K562 (cell line): Measurements from ENCODE around the gene DENND4C. TPM values are rescaled to one million over a fixed set of nuclear protein-coding genes. Genes with fewer than 3 reads are reported as not detected.

Experiments used
- ATAC-seq: fragments of 200-7000 bp; cut with Tn5 transposase; 3 replicates; pipeline ENCODE4 v1.9.1; 2020; ENCODE audit warnings: moderate library complexity
- BruUV-seq: library from RNA; stranded (reverse); fragments of 400-500 nt; replicated peaks from 2 replicates; lab custom pipeline; 2021; lab: Mats Ljungman, UMichigan
- CTCF ChIA-PET: fragments of 300-600 bp; formaldehyde crosslinking; extraction: SDS; loops from one replicate; lab custom pipeline; 2021; ENCODE audit warnings: low intra/inter-chr PET ratio; lab: Yijun Ruan, JAX
- POLR2A ChIA-PET: fragments of 300-600, 350-650 bp; sonication (Branson Sonifier 250); formaldehyde crosslinking; extraction: SDS; loops from one replicate; lab custom pipeline; 2021; ENCODE audit warnings: antibody characterized with exemption, inconsistent platforms; lab: Yijun Ruan, JAX
- DNase-seq, 4 experiments: peaks; one replicate each; pipeline versions ENCODE4 v3.0.0 to v3.0.0-alpha.2; 2011 to 2018; ENCODE audit warnings: low spot score in 3 of 4, mixed read lengths in 3 of 4; ENCODE audit errors: extremely low read depth in 1 of 4
- FAIRE-seq: peaks from 2 replicates; lab custom pipeline; 2011; peaks lifted over from hg19 to GRCh38; lab: Jason Lieb, UNC
- H2AFZ ChIP-seq: 2 replicates; pipeline ENCODE4 v1.6.0; 2011; ENCODE audit warnings: low read depth, low read length, control low read depth, inconsistent platforms
- H3K27ac ChIP-seq: fragments of 200-600 bp; 3 replicates; pipeline ENCODE4 v1.8.0; 2011; ENCODE audit warnings: low read depth, mild to moderate bottlenecking, control low read depth, inconsistent platforms, low read length, moderate library complexity, mixed read lengths; ENCODE audit errors: extremely low read depth
- H3K27me3 ChIP-seq, 2 experiments: fragments of 300-600 bp in 1 of 2; 2 replicates in 1 of 2; 3 replicates in 1 of 2; pipeline versions ENCODE4 v1.6.0 to v1.8.0; 2011; ENCODE audit warnings: inconsistent platforms in 2 of 2, low read length in 2 of 2, mild to moderate bottlenecking in 1 of 2, mixed read lengths in 1 of 2, moderate library complexity in 1 of 2; ENCODE audit not compliant: control insufficient read depth in 2 of 2, insufficient read depth in 2 of 2
- H3K36me3 ChIP-seq: fragments of 300-600 bp; 3 replicates; pipeline ENCODE4 v1.8.0; 2011; ENCODE audit warnings: mild to moderate bottlenecking, low read length, inconsistent platforms; ENCODE audit not compliant: control insufficient read depth, insufficient read depth
- H3K4me1 ChIP-seq, 2 experiments: fragments of 200-600 bp in 1 of 2; replicated peaks in 1 of 2; 2 replicates in 1 of 2; 3 replicates in 1 of 2; pipeline versions ENCODE4 v1.5.1 to v1.8.0; 2011; ENCODE audit warnings: inconsistent platforms in 2 of 2, low read length in 2 of 2, mild to moderate bottlenecking in 1 of 2, mixed read lengths in 1 of 2, moderate library complexity in 1 of 2; ENCODE audit not compliant: control insufficient read depth in 2 of 2, insufficient read depth in 2 of 2
- H3K4me2 ChIP-seq: 2 replicates; pipeline ENCODE4 v1.6.1; 2011; ENCODE audit warnings: low read length, control low read depth, inconsistent platforms, mixed read lengths; ENCODE audit not compliant: insufficient read depth
- H3K4me3 ChIP-seq: fragments of 200-600 bp; sonication (generic), shearing (Covaris generic); 2 replicates; pipeline ENCODE4 v1.5.1; 2016; ENCODE audit warnings: control low read depth, inconsistent platforms
- H3K79me2 ChIP-seq: fragments of 200-600 bp; 3 replicates; pipeline ENCODE4 v1.8.0; 2011; ENCODE audit warnings: low read length, inconsistent platforms; ENCODE audit not compliant: control insufficient read depth, insufficient read depth
- H3K9ac ChIP-seq, 2 experiments: 2 replicates each; pipeline versions ENCODE4 v1.6.0 to v1.6.1; 2011; ENCODE audit warnings: low read depth in 2 of 2, low read length in 2 of 2, control low read depth in 1 of 2, inconsistent platforms in 1 of 2, mild to moderate bottlenecking in 1 of 2, mixed read lengths in 1 of 2; ENCODE audit not compliant: insufficient read depth in 1 of 2
- H3K9me1 ChIP-seq: one replicate; pipeline ENCODE4 v1.6.0; 2011; ENCODE audit warnings: inconsistent platforms, mild to moderate bottlenecking, low read length, moderate library complexity; ENCODE audit not compliant: control insufficient read depth, insufficient read depth
- H3K9me3 ChIP-seq: replicated peaks from 2 replicates; pipeline ENCODE4 v1.5.1; 2011; ENCODE audit warnings: low read depth, low read length, inconsistent platforms; ENCODE audit not compliant: control insufficient read depth, insufficient read depth
- H4K20me1 ChIP-seq: replicated peaks from 2 replicates; pipeline ENCODE4 v1.6.1; 2011; ENCODE audit warnings: low read length, inconsistent platforms, mixed read lengths; ENCODE audit not compliant: control insufficient read depth, insufficient read depth
- CHD1 ChIP-seq: fragments of 200-600 bp; sonication (generic); IDR thresholded peaks from one replicate; pipeline ENCODE4 v1.6.1; 2012; ENCODE audit warnings: mild to moderate bottlenecking, moderate library complexity, low read length, inconsistent platforms
- E4F1 ChIP-seq: fragments of 250-450 bp; sonication (Bioruptor Pico); IDR thresholded peaks from 2 replicates; pipeline ENCODE4 v1.5.0; 2021; ENCODE audit warnings: mild to moderate bottlenecking, borderline replicate concordance
- ESRRA ChIP-seq: fragments of 450-650 bp; IDR thresholded peaks from 2 replicates; pipeline ENCODE4 v1.6.1; 2014; ENCODE audit warnings: low read depth, mild to moderate bottlenecking, moderate library complexity, borderline replicate concordance
- FOXM1 ChIP-seq, 2 experiments: fragments of 450-650 bp in 1 of 2; sonication (generic) in 1 of 2; formaldehyde crosslinking in 1 of 2; IDR thresholded peaks; 2 replicates each; pipeline versions ENCODE4 v1.6.1 to v1.9.0; 2017 to 2022; ENCODE audit warnings: low read depth in 2 of 2, mild to moderate bottlenecking in 2 of 2, missing genetic modification reagents in 1 of 2, moderate library complexity in 1 of 2
- TFAM ChIP-seq: fragments of 250-450 bp; sonication (Bioruptor Pico); conservative IDR thresholded peaks from 2 replicates; pipeline ENCODE4 v1.5.0; 2021; ENCODE audit warnings: mild to moderate bottlenecking, moderate library complexity
- ZBED1 ChIP-seq: IDR thresholded peaks from 2 replicates; pipeline ENCODE4 v1.6.1; 2014
- ZBTB11 ChIP-seq, 3 experiments: fragments of 200-800 bp in 1 of 3; fragments of 250-450 bp in 1 of 3; fragments of 450-650 bp in 1 of 3; sonication (Bioruptor Pico) in 1 of 3; sonication (Bioruptor generic) in 1 of 3; formaldehyde crosslinking in 1 of 3; IDR thresholded peaks; 2 replicates each; pipeline versions ENCODE4 v1.6.1 to v1.8.0; 2016 to 2022; ENCODE audit warnings: mild to moderate bottlenecking in 2 of 3, missing genetic modification characterization in 2 of 3, missing compliant biosample characterization in 1 of 3, moderate library complexity in 1 of 3
- ZNF316 ChIP-seq: fragments of 450-650 bp; IDR thresholded peaks from 2 replicates; pipeline ENCODE4 v1.6.1; 2016
- WGBS: fragments of 100-300 bp; shearing (Covaris generic); methylation state at CpG from one replicate; pipeline ENCODE4 v1.1.6; 2016; ENCODE audit warnings: low coverage, mixed read lengths; ENCODE audit not compliant: insufficient coverage; ENCODE audit errors: missing lambda C conversion rate; 5-methylcytosine and 5-hydroxymethylcytosine counted together
- in situ Hi-C: fragments of 300-500 bp; cut with MboI; formaldehyde crosslinking; loops from 4 replicates; pipeline ENCODE4 v1.15.0; 2018; ENCODE audit warnings: inconsistent platforms, mixed read lengths
- intact Hi-C: fragments of 100-400 bp; cut with micrococcal nuclease; formaldehyde crosslinking; loops from 2 replicates; pipeline ENCODE4 v1.14.2; 2022
- polyA plus RNA-seq, 8 experiments: library from polyadenylated mRNA; depleted of rRNA in 4 of 8; stranded (reverse) in 5 of 8; unstranded in 3 of 8; fragments of >200 nt; fragmentation: Nextera tagmentation in 2 of 8; fragmentation: Illumina TruSeq in 1 of 8; extraction: Ambion mirVana in 2 of 8; extraction: Trizol in 1 of 8; gene quantifications; 2 replicates each; pipeline versions ENCODE4 v1.2.1 to v1.2.3, GENCODE V29; 2011 to 2014; ENCODE audit warnings: inconsistent platforms in 1 of 8, missing spikeins in 1 of 8
- total RNA-seq, 7 experiments: library from RNA; depleted of rRNA in 6 of 7; stranded (reverse); fragments of >200 nt in 6 of 7; fragmentation: Illumina TruSeq in 2 of 7; extraction: Trizol in 2 of 7; gene quantifications; 2 replicates each; pipeline versions ENCODE4 v1.2.1 to v1.2.3, GENCODE V29; 2011 to 2021; ENCODE audit warnings: low replicate concordance in 1 of 7

DENND4C gene
- total and polyA plus RNA-seq, 9 of the 15 experiments (the other 6 are each of a cell fraction or from before 2014, with no cell fraction given), result 4.8 to 31.8 (median 13.9) TPM

GRCh38 chr9:19229595-19230354 is 718 bp upstream of the DENND4C start (continued):
- TF ChIP-seq E4F1 (no peak), FOXM1 (IDR thresholded peaks at IDR 0.05; ENCODE audit: low read depth) (no peak), FOXM1 (CRISPR knock-in tag; IDR thresholded peaks at IDR 0.05; ENCODE audit: low read depth) (no peak), ZBED1 (no peak), ESRRA (peak; percentile 95)

GRCh38 chr9:19231126-19231903 is 822 bp downstream of the DENND4C start:
- ChIA-PET POLR2A (interaction anchor here (0.6 to 3.4 kb wide), 5 partner anchors 10 to 51 kb away, joined by 3 to 22 read pairs (median 4); no protein-coding TSS in a partner anchor), CTCF (no interaction called here)
- BruUV-seq, result TSS peak; percentile 54
- WGBS, result 0% methylated on average over 16 of the region's 35 CpGs
- FAIRE-seq (no peak), ATAC-seq (peak; percentile 44), DNase-seq (peak in 2 of 4 experiments; percentile 24 to 33)
- Histone ChIP-seq H3K4me2 (peak overlapping the region; percentile 75), H4K20me1 (no peaks in the 10 kb centered on the region), H2AFZ (peak overlapping the region; percentile 81), H3K9me3 (no peaks in the 10 kb centered on the region), H3K9ac (peak overlapping the region; percentile 67 to 97), H3K27me3 (no peaks in the 10 kb centered on the region), H3K9me1 (no peaks in the 10 kb centered on the region), H3K4me3 (peak overlapping the region; percentile 92), H3K4me1 (peaks cover 0 to 9% of the 10 kb centered on the region in 2 experiments; a peak in 3 of 5 replicates), H3K36me3 (no peaks in the 10 kb centered on the region), H3K79me2 (peaks cover 55% of the 10 kb centered on the region), H3K27ac (peak overlapping the region; percentile 95)
- in situ Hi-C loops, result no loop called here
- no peak for TF ChIP-seq TFAM (CRISPR knock-in tag)
- no peak for TF ChIP-seq ZBTB11 (CRISPR knock-in tag; IDR thresholded peaks at IDR 0.05)
- peak; percentile 79 for TF ChIP-seq CHD1
- TF ChIP-seq ZNF316, result 0 out of 2 replicates have a peak, but pooled peaks have one; percentile 14
- intact Hi-C loops, result loop anchor here (5.0 kb wide), 2 partner anchors 69 to 146 kb away; no protein-coding TSS in a partner anchor
